GM12892 (cell line): ENCODE results near the gene PNPLA8.

ENCODE experiments used
- POLR2A ChIP-seq: IDR thresholded peaks from 2 replicates; pipeline ENCODE4 v1.6.1; 2011; ENCODE audit warnings: low read depth, low read length, control low read depth
- POLR2AphosphoS5 ChIP-seq: IDR thresholded peaks from 2 replicates; pipeline ENCODE4 v1.6.1; 2011; ENCODE audit warnings: low read depth, low read length, control low read depth

DNA sequence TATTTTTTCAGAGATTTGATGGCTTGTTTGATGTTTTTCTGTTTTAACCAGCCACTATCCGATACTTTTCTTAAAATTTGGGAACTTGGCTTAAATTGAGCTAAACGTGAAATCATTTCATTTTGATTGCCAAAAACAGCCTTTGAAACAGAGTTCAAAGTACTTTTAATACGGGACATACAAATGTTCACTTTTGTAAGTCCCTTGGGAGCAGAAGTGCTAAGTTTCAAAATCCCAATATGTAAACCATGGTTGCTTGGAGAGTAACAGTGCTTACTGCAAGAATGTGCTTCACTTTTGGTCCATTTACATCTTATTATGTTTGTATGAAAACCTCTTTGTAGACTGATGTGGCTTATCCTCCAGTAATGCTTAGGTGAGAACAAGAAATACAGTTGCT, 10.9 kb downstream of the PNPLA8 start:
- TF ChIP-seq POLR2A = no peak
- TF ChIP-seq POLR2AphosphoS5 = no peak
